Tibial nerve (tissue), 4 donors: ENCODE data around the gene JPT2. TPM values are rescaled to one million over a fixed set of nuclear protein-coding genes. Genes with fewer than 3 reads are reported as not detected.

Source experiments
- DNase-seq, 2 donors: peaks; one replicate each; pipeline ENCODE4 v3.0.0-alpha.2; 2019; ENCODE audit warnings: low spot score in 2 of 2
- H3K27ac ChIP-seq, 4 donors: fragments of 200-600 bp; sonication (generic) in 3 of 4; one replicate each; pipeline ENCODE4 v1.5.1; 2017 to 2019; ENCODE audit warnings: mild to moderate bottlenecking in 1 of 4
- H3K27me3 ChIP-seq, 2 donors: fragments of 200-600 bp; sonication (generic) in 1 of 2; one replicate each; pipeline versions ENCODE4 v1.5.1 to v1.6.0; 2017 to 2019
- H3K36me3 ChIP-seq, 3 donors: fragments of 200-600 bp; sonication (generic); one replicate each; pipeline ENCODE4 v1.5.1; 2018 to 2019
- H3K4me1 ChIP-seq, 4 donors: fragments of 200-600 bp; sonication (generic) in 3 of 4; one replicate each; pipeline ENCODE4 v1.5.1; 2017 to 2019
- H3K4me3 ChIP-seq, 4 donors: fragments of 200-600 bp; sonication (generic) in 3 of 4; one replicate each; pipeline ENCODE4 v1.5.1; 2017 to 2019; ENCODE audit warnings: mild to moderate bottlenecking in 1 of 4, moderate library complexity in 1 of 4
- H3K9me3 ChIP-seq, 4 donors: fragments of 200-600 bp; sonication (generic) in 3 of 4; one replicate each; pipeline ENCODE4 v1.5.1; 2017 to 2019
- EP300 ChIP-seq, 2 donors: sonication (generic); formaldehyde crosslinking; IDR thresholded peaks; one replicate each; pipeline ENCODE4 v1.6.1; 2017; ENCODE audit warnings: antibody characterized with exemption in 2 of 2, mild to moderate bottlenecking in 1 of 2
- POLR2A ChIP-seq, 2 donors: fragments of 450-650 bp; IDR thresholded peaks; one replicate each; pipeline ENCODE4 v1.6.1; 2017; ENCODE audit warnings: antibody characterized with exemption in 2 of 2, mild to moderate bottlenecking in 2 of 2, moderate library complexity in 2 of 2
- WGBS, 2 donors: methylation state at CpG; one replicate each; pipeline ENCODE4 v1.1.5; 2018; 5-methylcytosine and 5-hydroxymethylcytosine counted together
- total RNA-seq, 4 donors: library from RNA; depleted of rRNA; stranded (reverse); fragments of >200 nt; gene quantifications; one replicate each; pipeline ENCODE4 v1.1.0, GENCODE V29; 2016
- TF ChIP-seq, protein P1 (sequence below), 5 experiments: fragments of 200-600 bp in 3 of 5; fragments of 450-650 bp in 2 of 5; sonication (generic) in 3 of 5; IDR thresholded peaks; one replicate each; pipeline ENCODE4 v1.5.1; 2016 to 2019; ENCODE audit warnings: antibody characterized with exemption in 5 of 5, mild to moderate bottlenecking in 3 of 5, moderate library complexity in 2 of 5

The JPT2 gene
- total RNA-seq, 4 donors from 2014 or later, result 15.0 to 28.9 (median 16.1) TPM

GRCh38 chr16:1638757-1639156, 39.3 kb upstream of the JPT2 start:
- Histone ChIP-seq H3K9me3 (no peaks in the 10 kb centered on the region), H3K36me3 (peaks cover 0 to 98% (median 6%) of the 10 kb centered on the region in 3 donors), H3K27me3 (no peaks in the 10 kb centered on the region), H3K4me3 (no peak overlapping the region), H3K27ac (no peak overlapping the region), H3K4me1 (no peaks in the 10 kb centered on the region)
- WGBS, 2 donors, result 82 to 89% methylated on average over 7 to 8 of the region's 8 CpGs
- DNase-seq, result no peak
- no peak for TF ChIP-seq EP300 (IDR thresholded peaks at IDR 0.05)

DNA sequence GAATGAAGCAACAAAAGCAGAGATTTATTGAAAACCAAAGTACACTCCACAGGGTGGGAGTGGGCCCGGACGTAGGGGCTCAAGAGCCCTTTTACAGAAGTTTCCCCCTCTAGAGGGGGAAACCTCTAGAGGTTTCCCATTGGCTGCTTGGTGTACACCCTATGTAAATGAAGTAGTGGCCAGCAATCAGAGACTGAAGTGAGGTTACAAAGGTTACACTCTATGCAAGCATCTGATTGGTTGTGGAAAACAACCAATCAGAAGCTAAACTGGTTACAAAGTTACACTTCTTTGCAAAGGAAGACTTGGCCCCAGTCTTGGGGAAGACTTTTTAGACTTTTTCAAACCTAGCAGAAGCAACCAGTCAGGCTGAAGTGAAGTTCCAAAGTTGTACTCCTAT, 38.8 kb upstream of the JPT2 start:
- DNase-seq, result no peak
- Histone ChIP-seq H3K4me3 (no peak overlapping the region), H3K9me3 (no peaks in the 10 kb centered on the region), H3K27me3 (no peaks in the 10 kb centered on the region), H3K36me3 (peaks cover 0 to 98% (median 6%) of the 10 kb centered on the region in 3 donors), H3K4me1 (no peaks in the 10 kb centered on the region), H3K27ac (no peak overlapping the region)
- TF ChIP-seq EP300 (IDR thresholded peaks at IDR 0.05) (no peak), POLR2A (IDR thresholded peaks at IDR 0.05) (no peak)
- TF ChIP-seq, protein P1, sequence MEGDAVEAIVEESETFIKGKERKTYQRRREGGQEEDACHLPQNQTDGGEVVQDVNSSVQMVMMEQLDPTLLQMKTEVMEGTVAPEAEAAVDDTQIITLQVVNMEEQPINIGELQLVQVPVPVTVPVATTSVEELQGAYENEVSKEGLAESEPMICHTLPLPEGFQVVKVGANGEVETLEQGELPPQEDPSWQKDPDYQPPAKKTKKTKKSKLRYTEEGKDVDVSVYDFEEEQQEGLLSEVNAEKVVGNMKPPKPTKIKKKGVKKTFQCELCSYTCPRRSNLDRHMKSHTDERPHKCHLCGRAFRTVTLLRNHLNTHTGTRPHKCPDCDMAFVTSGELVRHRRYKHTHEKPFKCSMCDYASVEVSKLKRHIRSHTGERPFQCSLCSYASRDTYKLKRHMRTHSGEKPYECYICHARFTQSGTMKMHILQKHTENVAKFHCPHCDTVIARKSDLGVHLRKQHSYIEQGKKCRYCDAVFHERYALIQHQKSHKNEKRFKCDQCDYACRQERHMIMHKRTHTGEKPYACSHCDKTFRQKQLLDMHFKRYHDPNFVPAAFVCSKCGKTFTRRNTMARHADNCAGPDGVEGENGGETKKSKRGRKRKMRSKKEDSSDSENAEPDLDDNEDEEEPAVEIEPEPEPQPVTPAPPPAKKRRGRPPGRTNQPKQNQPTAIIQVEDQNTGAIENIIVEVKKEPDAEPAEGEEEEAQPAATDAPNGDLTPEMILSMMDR (IDR thresholded peaks at IDR 0.05), result no peak
- WGBS, 2 donors, result 56 to 70% methylated on average over 2 of the region's 2 CpGs

- peaks cover 0 to 98% (median 6%) of the 10 kb centered on the region in 3 donors for H3K36me3 ChIP-seq
- DNase-seq, result no peak
- WGBS, 2 donors, result 77 to 83% methylated on average over 11 of the region's 11 CpGs
Observed at GRCh38 chr16:1639860-1640259, 38.2 kb upstream of the JPT2 start.

GRCh38 chr16:1640261-1640941, 37.7 kb upstream of the JPT2 start:
- WGBS, 2 donors, result 69 to 79% methylated on average over 20 of the region's 20 CpGs

More at GRCh38 chr16:1639860-1640259, 38.2 kb upstream of the JPT2 start:
- H3K4me3 ChIP-seq, result no peak overlapping the region
- no peaks in the 10 kb centered on the region for H3K9me3 ChIP-seq
- no peaks in the 10 kb centered on the region for H3K27me3 ChIP-seq
- H3K4me1 ChIP-seq, result no peaks in the 10 kb centered on the region
- H3K27ac ChIP-seq, result no peak overlapping the region
- TF ChIP-seq, protein P1 (IDR thresholded peaks at IDR 0.05), result no peak
- TF ChIP-seq POLR2A (IDR thresholded peaks at IDR 0.05) (no peak), EP300 (IDR thresholded peaks at IDR 0.05) (no peak)

DNA sequence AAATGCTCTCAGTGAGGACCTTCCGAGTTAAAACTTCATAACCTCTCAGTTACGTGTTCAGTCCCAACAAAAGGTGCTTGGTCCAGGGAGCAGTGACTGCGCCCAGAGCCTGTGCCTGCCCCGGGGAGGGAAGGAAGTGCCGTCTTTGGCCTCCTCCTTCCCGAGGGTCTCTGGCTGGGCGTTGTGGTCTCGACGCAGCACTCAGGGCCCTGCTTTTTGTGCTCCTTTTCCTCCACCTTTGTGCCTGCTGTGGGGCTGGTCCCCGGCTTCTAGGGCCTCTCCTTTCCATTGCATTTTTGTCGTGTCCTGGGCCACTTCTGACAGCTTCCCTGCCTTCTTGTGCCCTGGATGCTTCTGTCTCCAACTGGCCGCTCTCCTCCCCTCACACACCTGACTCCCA, 36.8 kb upstream of the JPT2 start:
- DNase-seq, result no peak
- TF ChIP-seq POLR2A (IDR thresholded peaks at IDR 0.05) (no peak), EP300 (IDR thresholded peaks at IDR 0.05) (no peak)
- TF ChIP-seq, protein P1 (IDR thresholded peaks at IDR 0.05), result no peak
- Histone ChIP-seq H3K9me3 (no peaks in the 10 kb centered on the region), H3K27me3 (no peaks in the 10 kb centered on the region), H3K4me1 (no peaks in the 10 kb centered on the region), H3K36me3 (peaks cover 0 to 96% (median 15%) of the 10 kb centered on the region in 3 donors), H3K27ac (no peak overlapping the region), H3K4me3 (no peak overlapping the region)
- WGBS, 2 donors, result 92 to 94% methylated on average over 12 of the region's 12 CpGs

More at GRCh38 chr16:1640261-1640941, 37.7 kb upstream of the JPT2 start:
- no peak for TF ChIP-seq POLR2A (IDR thresholded peaks at IDR 0.05)
- TF ChIP-seq, protein P1 (IDR thresholded peaks at IDR 0.05), result no peak
- TF ChIP-seq EP300 (IDR thresholded peaks at IDR 0.05), result no peak
- Histone ChIP-seq H3K4me1 (no peaks in the 10 kb centered on the region), H3K4me3 (no peak overlapping the region), H3K27ac (no peak overlapping the region), H3K36me3 (peaks cover 0 to 96% (median 8%) of the 10 kb centered on the region in 3 donors), H3K27me3 (no peaks in the 10 kb centered on the region), H3K9me3 (no peaks in the 10 kb centered on the region)
- no peak for DNase-seq
